HG03135 (cell line): Measurements from ENCODE around the gene DDX20.
"Not testable (repeated sequence)": the region's sequence is repeated elsewhere in the genome, so short reads cannot be mapped to it uniquely, and the experiment has no call there.

Source experiments
- ATAC-seq: cut with Tn5 transposase; IDR thresholded peaks from one replicate; pipeline ENCODE4 v1.9.1; 2021; ENCODE audit warnings: mild to moderate bottlenecking, moderate library complexity; ENCODE audit not compliant: unreplicated experiment

The DDX20 gene

GRCh38 chr1:111732718-111733117, 23.0 kb upstream of the DDX20 start:
- no peak for ATAC-seq

GRCh38 chr1:111733183-111733991, 22.3 kb upstream of the DDX20 start:
- ATAC-seq = no peak

- no peak for ATAC-seq
Measured at GRCh38 chr1:111733992-111734341, 21.7 kb upstream of the DDX20 start.

- ATAC-seq = no peak
Measured at GRCh38 chr1:111734426-111734825, 21.3 kb upstream of the DDX20 start.

GRCh38 chr1:111734856-111735255, 20.8 kb upstream of the DDX20 start:
- ATAC-seq = no peak

GRCh38 chr1:111735321-111735720, 20.4 kb upstream of the DDX20 start:
- no peak for ATAC-seq

- no peak for ATAC-seq
Measured at GRCh38 chr1:111735858-111736544, 19.7 kb upstream of the DDX20 start.

- no peak for ATAC-seq
Measured at GRCh38 chr1:111736548-111737215, 19.0 kb upstream of the DDX20 start.

GRCh38 chr1:111737216-111738132, 18.2 kb upstream of the DDX20 start:
- no peak for ATAC-seq

- no peak for ATAC-seq
Measured at GRCh38 chr1:111738133-111738435, 17.6 kb upstream of the DDX20 start.

GRCh38 chr1:111738436-111739193, 17.1 kb upstream of the DDX20 start:
- ATAC-seq = peak; percentile 40

- peak; percentile 78 for ATAC-seq
Measured at GRCh38 chr1:111739194-111739924, 16.3 kb upstream of the DDX20 start, which contains the start of gene INKA2. Gene INKA2 (minus strand): TSS chr1:111739395. CDS start chr1:111739242, 153 bp downstream.

- ATAC-seq = no peak
Measured at GRCh38 chr1:111739925-111740765, 15.6 kb upstream of the DDX20 start.

- ATAC-seq = not testable (repeated sequence)
Measured at GRCh38 chr1:111742292-111742691, 13.4 kb upstream of the DDX20 start.

GRCh38 chr1:111742938-111743549, 12.7 kb upstream of the DDX20 start:
- no peak for ATAC-seq

- no peak for ATAC-seq
Measured at GRCh38 chr1:111743679-111744101, 12.0 kb upstream of the DDX20 start.

GRCh38 chr1:111745675-111746613, 9.8 kb upstream of the DDX20 start:
- no peak for ATAC-seq
